Measurements from ENCODE around the gene ENOX1.

The ENOX1 gene

GRCh38 chr13:43797869-43798268 lies 11.1 kb upstream of the ENOX1 start:
- H3K27ac ChIP-seq = no peak overlapping the region
- no peak for TF ChIP-seq ZFX (IDR thresholded peaks at IDR 0.05)
- TF ChIP-seq, protein P1, sequence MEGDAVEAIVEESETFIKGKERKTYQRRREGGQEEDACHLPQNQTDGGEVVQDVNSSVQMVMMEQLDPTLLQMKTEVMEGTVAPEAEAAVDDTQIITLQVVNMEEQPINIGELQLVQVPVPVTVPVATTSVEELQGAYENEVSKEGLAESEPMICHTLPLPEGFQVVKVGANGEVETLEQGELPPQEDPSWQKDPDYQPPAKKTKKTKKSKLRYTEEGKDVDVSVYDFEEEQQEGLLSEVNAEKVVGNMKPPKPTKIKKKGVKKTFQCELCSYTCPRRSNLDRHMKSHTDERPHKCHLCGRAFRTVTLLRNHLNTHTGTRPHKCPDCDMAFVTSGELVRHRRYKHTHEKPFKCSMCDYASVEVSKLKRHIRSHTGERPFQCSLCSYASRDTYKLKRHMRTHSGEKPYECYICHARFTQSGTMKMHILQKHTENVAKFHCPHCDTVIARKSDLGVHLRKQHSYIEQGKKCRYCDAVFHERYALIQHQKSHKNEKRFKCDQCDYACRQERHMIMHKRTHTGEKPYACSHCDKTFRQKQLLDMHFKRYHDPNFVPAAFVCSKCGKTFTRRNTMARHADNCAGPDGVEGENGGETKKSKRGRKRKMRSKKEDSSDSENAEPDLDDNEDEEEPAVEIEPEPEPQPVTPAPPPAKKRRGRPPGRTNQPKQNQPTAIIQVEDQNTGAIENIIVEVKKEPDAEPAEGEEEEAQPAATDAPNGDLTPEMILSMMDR (conservative IDR thresholded peaks at IDR 0.05) = no peak

- H3K27ac ChIP-seq = no peak overlapping the region
- no peak for TF ChIP-seq ZFX (IDR thresholded peaks at IDR 0.05)
- TF ChIP-seq, protein P1 (conservative IDR thresholded peaks at IDR 0.05) = no peak
Observed at GRCh38 chr13:43797159-43797558, 10.4 kb upstream of the ENOX1 start.

- no peak overlapping the region for H3K27ac ChIP-seq
- no peak for TF ChIP-seq ZFX (IDR thresholded peaks at IDR 0.05)
- TF ChIP-seq, protein P1 (conservative IDR thresholded peaks at IDR 0.05) = no peak
Observed at GRCh38 chr13:43794416-43794815, 7.6 kb upstream of the ENOX1 start.

GRCh38 chr13:43792076-43792881 lies 5.5 kb upstream of the ENOX1 start:
- no peak for TF ChIP-seq ZFX (IDR thresholded peaks at IDR 0.05)
- TF ChIP-seq, protein P1 (conservative IDR thresholded peaks at IDR 0.05) = no peak
- H3K27ac ChIP-seq = no peak overlapping the region

- TF ChIP-seq, protein P1 (conservative IDR thresholded peaks at IDR 0.05) = peak; percentile 21; the same call in 1 of the 2 replicates
- no peak for TF ChIP-seq ZFX (IDR thresholded peaks at IDR 0.05)
- H3K27ac ChIP-seq = peak overlapping the region; percentile 87; the same call in 1 of the 2 replicates
Observed at GRCh38 chr13:43787997-43788396, 1.2 kb upstream of the ENOX1 start.

GRCh38 chr13:43787518-43787891 lies 733 bp upstream of the ENOX1 start:
- H3K27ac ChIP-seq = peak overlapping the region; percentile 87
- TF ChIP-seq, protein P1 (conservative IDR thresholded peaks at IDR 0.05) = no peak
- peak; percentile 51; the same call in 1 of the 2 replicates for TF ChIP-seq ZFX (IDR thresholded peaks at IDR 0.05)

- H3K27ac ChIP-seq = peak overlapping the region; percentile 87
Observed at GRCh38 chr13:43786472-43786765, 353 bp downstream of the ENOX1 start.

More at GRCh38 chr13:43786472-43786765, 353 bp downstream of the ENOX1 start:
- no peak for TF ChIP-seq ZFX (IDR thresholded peaks at IDR 0.05)
- TF ChIP-seq, protein P1 (conservative IDR thresholded peaks at IDR 0.05) = no peak

All from C4-2B (cell line).